Colonic mucosa (tissue), 4 donors: Measurements from ENCODE around the gene RASGRF1. TPM values are rescaled to one million over a fixed set of nuclear protein-coding genes. Genes with fewer than 3 reads are reported as not detected.
"Not testable (repeated sequence)": the region's sequence is repeated elsewhere in the genome, so short reads cannot be mapped to it uniquely, and the experiment has no call there.

Source experiments
- DNase-seq: peaks from one replicate; pipeline ENCODE4 v3.0.0-alpha.2; 2020
- H3K27ac ChIP-seq: fragments of 200-600 bp; one replicate; pipeline ENCODE4 v1.8.0; 2021
- H3K27me3 ChIP-seq: fragments of 200-600 bp; one replicate; pipeline ENCODE4 v1.8.0; 2021
- H3K36me3 ChIP-seq: fragments of 200-600 bp; one replicate; pipeline ENCODE4 v1.8.0; 2021
- H3K4me1 ChIP-seq: fragments of 200-600 bp; one replicate; pipeline ENCODE4 v1.8.0; 2021; ENCODE audit warnings: mild to moderate bottlenecking
- H3K4me3 ChIP-seq: fragments of 200-600 bp; one replicate; pipeline ENCODE4 v1.8.0; 2021
- H3K9ac ChIP-seq, 2 donors: one replicate each; pipeline ENCODE4 v1.7.0; 2013; ENCODE audit warnings: control low read depth in 2 of 2, low read depth in 2 of 2, low read length in 2 of 2
- H3K9me3 ChIP-seq: fragments of 200-600 bp; one replicate; pipeline ENCODE4 v1.8.0; 2021
- CTCF ChIP-seq: fragments of 200-600 bp; IDR thresholded peaks from one replicate; pipeline ENCODE4 v1.8.0; 2022; ENCODE audit warnings: antibody characterized with exemption, mild to moderate bottlenecking
- intact Hi-C: fragments of 100-400 bp; cut with DNase I; formaldehyde crosslinking; loops from one replicate; pipeline ENCODE4 v1.14.1; 2022
- total RNA-seq, 2 donors: library from RNA; stranded (reverse); fragmentation: NEBNext Ultra II Directional in 1 of 2; extraction: Animal tissue kit (Norgen Biotek cat#: 25700) in 1 of 2; gene quantifications; one replicate each; pipeline ENCODE4 v1.2.1, GENCODE V29; 2021
- donor health status: healthy.
- donor health status: DM: no; HTN: no; CAD: no.
- donor health status: DM: no; HTN: no; CAD: no.

RASGRF1 gene
- total RNA-seq, 2 donors from 2014 or later, result 0.15 to 0.56 TPM

- intact Hi-C loops, result no loop called here
- Histone ChIP-seq H3K4me1 (no peaks in the 10 kb centered on the region), H3K9me3 (no peaks in the 10 kb centered on the region), H3K27ac (no peak overlapping the region), H3K9ac (no peak overlapping the region), H3K36me3 (no peaks in the 10 kb centered on the region), H3K4me3 (no peak overlapping the region), H3K27me3 (no peaks in the 10 kb centered on the region)
- no peak for TF ChIP-seq CTCF
- no peak for DNase-seq
These were observed 64.8 kb downstream of the RASGRF1 start for GRCh38 chr15:79025802-79026201.

GRCh38 chr15:79025201-79025600 is 65.4 kb downstream of the RASGRF1 start:
- intact Hi-C loops, result no loop called here
- no peak overlapping the region for H3K27ac ChIP-seq
- TF ChIP-seq CTCF, result no peak
- H3K4me3 ChIP-seq, result no peak overlapping the region
- no peaks in the 10 kb centered on the region for H3K9me3 ChIP-seq
- no peaks in the 10 kb centered on the region for H3K27me3 ChIP-seq
- H3K36me3 ChIP-seq, result no peaks in the 10 kb centered on the region
- no peak overlapping the region for H3K9ac ChIP-seq
- DNase-seq, result no peak
- H3K4me1 ChIP-seq, result no peaks in the 10 kb centered on the region

DNA sequence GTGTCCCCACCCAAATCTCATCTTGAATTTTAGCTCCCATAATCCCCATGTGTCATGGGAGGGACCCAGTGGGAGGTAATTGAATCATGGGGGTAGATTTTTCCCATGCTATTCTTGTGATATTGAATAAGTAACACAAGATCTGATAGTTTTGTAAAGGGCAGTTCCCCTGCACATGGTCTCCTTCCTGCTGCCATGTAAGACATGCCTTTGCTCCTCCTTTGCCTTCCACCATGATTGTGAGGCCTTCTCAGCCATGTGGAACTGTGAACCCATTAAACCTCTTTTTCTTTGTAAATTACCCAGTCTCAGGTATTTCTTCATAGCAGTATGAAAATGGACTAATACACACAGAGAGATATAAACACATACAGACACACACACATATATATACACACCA is 66.1 kb downstream of the RASGRF1 start:
- H3K9me3 ChIP-seq, H3K4me3 ChIP-seq, intact Hi-C loops, H3K27ac ChIP-seq, H3K36me3 ChIP-seq, H3K27me3 ChIP-seq, H3K9ac ChIP-seq, H3K4me1 ChIP-seq, DNase-seq: not testable (repeated sequence)

GRCh38 chr15:79023918-79024317 is 66.7 kb downstream of the RASGRF1 start:
- Histone ChIP-seq H3K4me1 (no peaks in the 10 kb centered on the region), H3K36me3 (no peaks in the 10 kb centered on the region), H3K4me3 (no peak overlapping the region), H3K9me3 (no peaks in the 10 kb centered on the region), H3K27ac (no peak overlapping the region), H3K27me3 (no peaks in the 10 kb centered on the region), H3K9ac (no peak overlapping the region)
- intact Hi-C loops, result no loop called here
- DNase-seq, result no peak
- no peak for TF ChIP-seq CTCF

GRCh38 chr15:79023546-79023890 is 67.1 kb downstream of the RASGRF1 start:
- no peaks in the 10 kb centered on the region for H3K4me1 ChIP-seq
- H3K9ac ChIP-seq, result no peak overlapping the region
- no peak for DNase-seq
- no peaks in the 10 kb centered on the region for H3K36me3 ChIP-seq
- intact Hi-C loops, result no loop called here
- H3K27me3 ChIP-seq, result no peaks in the 10 kb centered on the region
- TF ChIP-seq CTCF, result no peak
- H3K27ac ChIP-seq, result no peak overlapping the region
- no peak overlapping the region for H3K4me3 ChIP-seq
- no peaks in the 10 kb centered on the region for H3K9me3 ChIP-seq

DNA sequence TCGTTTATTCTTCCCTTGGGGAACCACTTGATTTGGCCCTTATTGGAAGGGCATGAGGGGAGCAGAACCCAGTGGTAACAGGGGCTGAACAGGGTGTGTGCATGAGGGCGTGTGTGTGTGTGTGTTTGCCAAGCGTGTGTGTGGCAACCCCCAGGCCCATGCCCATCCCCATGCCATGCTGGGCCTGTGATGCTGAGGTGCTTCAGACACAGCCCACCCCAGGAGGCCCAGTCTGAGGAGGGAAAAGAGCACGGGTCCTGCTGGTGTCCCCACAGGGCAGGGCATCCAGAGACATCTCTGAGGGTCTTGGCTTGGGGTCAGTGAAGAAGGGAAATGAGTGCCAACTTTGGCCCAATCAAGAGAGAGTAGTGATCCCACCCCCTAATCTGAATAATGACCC is 71.6 kb downstream of the RASGRF1 start:
- no peak for DNase-seq
- H3K9me3 ChIP-seq, result no peaks in the 10 kb centered on the region
- H3K4me1 ChIP-seq, result no peaks in the 10 kb centered on the region
- TF ChIP-seq CTCF, result no peak
- no peak overlapping the region for H3K9ac ChIP-seq
- H3K27ac ChIP-seq, result no peak overlapping the region
- no peaks in the 10 kb centered on the region for H3K36me3 ChIP-seq
- H3K4me3 ChIP-seq, result no peak overlapping the region
- H3K27me3 ChIP-seq, result no peaks in the 10 kb centered on the region
- intact Hi-C loops, result no loop called here
